Measurements from ENCODE around the gene UPK3A.
"Not testable (repeated sequence)": the region's sequence is repeated elsewhere in the genome, so short reads cannot be mapped to it uniquely, and the experiment has no call there.

The UPK3A gene

DNA sequence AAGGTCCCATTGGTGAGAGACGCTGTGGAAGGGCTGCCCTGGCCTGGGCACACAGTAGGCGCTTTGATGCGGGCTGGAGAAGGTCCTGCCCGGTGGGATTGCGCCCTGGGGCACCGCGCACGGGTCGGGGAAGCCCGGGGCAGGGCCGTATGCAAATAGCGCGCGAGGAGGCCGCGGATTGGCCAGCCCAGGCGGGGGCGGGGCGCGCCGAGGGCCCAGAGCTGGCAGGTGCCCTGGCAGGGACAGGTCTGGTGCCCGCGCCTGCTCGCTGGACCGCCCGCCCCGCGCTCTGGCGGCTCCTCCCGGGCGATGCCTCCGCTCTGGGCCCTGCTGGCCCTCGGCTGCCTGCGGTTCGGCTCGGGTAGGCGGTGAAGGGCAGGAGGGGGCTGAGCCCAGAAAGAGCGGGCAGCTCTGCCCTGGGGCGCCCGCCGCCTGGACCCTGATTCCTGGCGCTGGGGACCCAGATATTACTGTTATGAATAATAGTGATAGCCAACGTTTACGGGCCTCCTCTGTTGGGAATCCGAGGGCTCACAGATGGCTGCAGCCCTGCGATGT is at the start of gene UPK3A:
TSS of gene UPK3A (plus strand) at position 245 of the 558 bp plus-strand sequence. CDS start at position 310, 65 bp downstream.
- FAIRE-seq: no peak

- no peak for FAIRE-seq
These were observed 49.5 kb upstream of the UPK3A start for GRCh38 chr22:45235101-45235777.

GRCh38 chr22:45235851-45236342 is 48.9 kb upstream of the UPK3A start:
- FAIRE-seq: no peak

- FAIRE-seq: no peak
These were observed 47.4 kb upstream of the UPK3A start for GRCh38 chr22:45237065-45237990.

- FAIRE-seq: no peak
These were observed 46.4 kb upstream of the UPK3A start for GRCh38 chr22:45238076-45238956.

DNA sequence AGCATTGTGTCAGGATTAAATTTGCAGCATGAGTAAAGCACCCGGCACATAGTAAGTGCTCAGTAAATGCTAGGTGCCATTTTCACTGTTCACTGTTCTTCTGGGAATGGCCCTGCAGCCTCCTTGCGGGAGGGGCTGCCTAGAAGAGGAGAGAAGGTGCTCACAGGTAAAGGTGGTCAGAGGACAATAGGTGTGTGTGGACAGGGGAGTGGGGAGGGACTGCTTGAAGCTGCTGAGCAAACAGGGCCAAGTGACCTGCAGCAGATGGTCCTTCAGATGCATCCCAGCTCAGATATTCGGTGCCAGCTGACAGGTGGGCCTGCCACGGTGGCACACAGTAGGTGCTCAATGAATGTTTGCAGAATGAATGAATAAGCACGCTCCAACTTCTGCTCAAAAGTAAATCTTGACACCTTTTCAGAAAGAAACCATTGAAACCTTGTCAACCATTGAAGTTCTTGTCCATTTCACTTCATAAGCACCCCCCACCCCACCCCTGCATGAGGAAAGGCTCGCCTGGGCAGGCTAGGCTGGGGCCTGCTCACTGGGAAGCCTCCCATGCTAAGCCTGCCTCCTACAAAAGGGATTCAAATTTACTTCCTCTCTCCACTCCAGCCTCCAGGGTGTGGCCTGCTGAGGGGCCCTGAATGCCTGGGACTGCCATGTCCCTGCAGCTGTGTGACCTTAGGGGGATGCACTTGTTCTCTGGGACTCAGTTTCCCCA is 45.6 kb upstream of the UPK3A start:
- FAIRE-seq: no peak

- no peak for FAIRE-seq
These were observed 45.1 kb upstream of the UPK3A start for GRCh38 chr22:45239681-45240051.

DNA sequence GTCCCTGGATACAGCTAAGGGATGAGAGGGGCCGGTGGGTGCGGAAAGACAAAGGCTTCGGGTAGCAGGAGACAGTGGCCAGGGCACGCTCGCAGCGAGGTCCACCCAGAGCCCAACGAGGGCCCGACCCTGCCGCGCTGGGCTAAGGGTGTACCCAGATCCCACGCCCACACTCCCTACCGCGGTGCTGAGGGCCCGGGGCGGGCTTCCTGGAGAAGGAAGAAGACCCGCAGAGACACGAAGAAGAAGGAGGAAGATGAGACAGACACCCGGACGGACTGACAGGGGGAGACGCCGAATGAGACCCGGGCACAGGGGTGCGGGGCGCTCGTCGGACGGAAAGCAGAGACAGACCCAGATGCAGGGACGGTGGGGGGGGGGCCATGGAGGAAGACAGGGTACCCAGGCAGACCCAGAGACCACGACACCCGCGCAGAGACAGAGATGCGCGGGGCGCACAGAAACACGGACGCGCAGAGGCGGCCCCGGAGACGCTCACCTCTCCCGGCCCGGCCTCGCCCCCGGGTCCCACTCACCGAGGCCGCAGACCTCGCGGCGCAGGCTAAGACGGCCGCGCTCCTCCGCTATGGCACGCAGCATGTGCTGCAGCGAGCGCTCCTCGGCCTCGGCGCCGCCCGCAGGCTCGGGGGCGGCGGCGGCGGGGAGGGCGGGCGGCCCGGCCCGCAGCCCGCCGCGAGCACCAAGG is 44.5 kb upstream of the UPK3A start:
- no peak for FAIRE-seq

- no peak for FAIRE-seq
These were observed 43.7 kb upstream of the UPK3A start, which contains the start of gene KIAA0930 for GRCh38 chr22:45240810-45241631. Gene KIAA0930 (minus strand): TSS chr22:45240894. CDS start chr22:45240703, 191 bp downstream.

DNA sequence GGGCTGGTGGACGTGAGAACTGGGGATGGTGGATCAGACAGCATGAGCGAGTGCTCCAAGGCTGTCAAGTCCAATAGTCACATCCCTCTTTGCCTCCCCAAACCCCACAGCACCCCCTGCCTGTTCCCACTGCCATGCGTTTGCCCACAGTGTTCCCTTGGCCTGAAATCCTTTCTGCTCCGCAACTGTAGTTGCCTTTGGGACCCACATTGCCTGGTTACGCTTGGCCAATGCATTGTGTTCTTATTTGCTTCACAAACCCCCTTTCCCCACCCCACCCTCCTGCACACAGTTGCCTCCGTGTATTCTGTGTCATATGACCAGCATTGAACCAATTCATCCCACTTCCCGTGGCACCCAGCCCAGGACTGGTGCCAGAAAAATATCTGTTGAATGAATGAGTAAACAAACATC is 42.0 kb upstream of the UPK3A start:
- no peak for FAIRE-seq

DNA sequence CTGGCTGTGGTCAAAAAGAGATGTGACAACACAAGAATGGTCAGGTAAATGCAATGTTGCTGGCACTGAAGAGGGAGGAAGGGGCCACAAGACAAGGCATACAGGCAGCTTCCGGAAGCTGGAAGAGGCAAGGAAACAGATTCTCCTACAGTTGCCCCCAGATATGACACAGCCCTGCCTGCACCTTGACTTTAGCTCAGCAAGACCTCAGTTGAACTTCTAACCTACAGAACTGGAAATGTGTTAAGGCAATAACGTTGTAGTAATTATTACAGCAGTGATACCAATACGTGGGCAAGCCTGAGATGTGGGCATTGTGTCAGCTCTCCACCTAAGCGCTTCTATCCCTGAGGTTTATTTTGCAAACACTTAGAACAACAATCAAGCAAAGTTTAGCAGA is 39.8 kb upstream of the UPK3A start:
- no peak for FAIRE-seq

DNA sequence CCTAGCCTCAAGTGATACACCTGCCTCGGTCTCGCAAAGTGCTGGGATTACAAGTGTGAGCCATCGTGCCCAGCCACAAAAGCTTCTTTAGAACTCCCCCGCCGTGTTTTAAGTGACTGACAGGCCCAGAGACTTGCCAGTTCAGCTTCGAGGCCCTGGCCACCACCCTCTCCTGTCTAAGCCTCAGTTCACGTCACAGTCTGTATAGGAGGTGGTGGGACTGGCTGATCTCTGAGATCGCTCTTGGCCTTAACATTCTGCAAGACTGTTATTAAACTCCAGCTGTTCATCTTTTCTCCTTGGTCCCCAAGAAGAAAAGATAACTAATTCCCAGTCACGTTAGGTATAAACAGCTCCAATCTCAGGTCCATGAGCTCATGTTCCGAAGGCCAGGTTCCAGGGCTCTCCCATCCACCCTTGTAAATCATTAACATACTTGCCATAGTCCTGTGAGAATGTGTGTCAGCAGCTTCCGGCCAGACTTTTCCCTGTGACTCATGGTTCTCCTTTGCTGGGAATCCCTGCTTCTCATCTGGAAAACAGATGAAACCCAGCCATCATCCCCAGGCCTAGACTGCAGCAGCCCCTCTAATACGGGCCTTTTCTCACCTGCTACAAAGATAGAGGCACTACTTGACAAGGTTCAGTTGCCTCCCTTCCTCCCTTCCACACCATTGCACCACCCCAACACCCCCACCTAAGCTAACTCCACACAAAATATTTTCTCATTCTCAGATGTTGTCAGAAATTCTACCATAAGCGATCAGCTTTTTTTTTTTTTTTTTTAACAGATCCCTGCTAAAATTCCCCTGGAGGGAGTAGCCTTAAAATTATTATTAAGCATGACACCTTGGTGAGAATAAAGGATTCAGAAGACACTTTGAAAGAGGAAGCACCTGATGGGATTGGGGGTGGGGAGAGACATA is 38.4 kb upstream of the UPK3A start:
- FAIRE-seq: no peak

DNA sequence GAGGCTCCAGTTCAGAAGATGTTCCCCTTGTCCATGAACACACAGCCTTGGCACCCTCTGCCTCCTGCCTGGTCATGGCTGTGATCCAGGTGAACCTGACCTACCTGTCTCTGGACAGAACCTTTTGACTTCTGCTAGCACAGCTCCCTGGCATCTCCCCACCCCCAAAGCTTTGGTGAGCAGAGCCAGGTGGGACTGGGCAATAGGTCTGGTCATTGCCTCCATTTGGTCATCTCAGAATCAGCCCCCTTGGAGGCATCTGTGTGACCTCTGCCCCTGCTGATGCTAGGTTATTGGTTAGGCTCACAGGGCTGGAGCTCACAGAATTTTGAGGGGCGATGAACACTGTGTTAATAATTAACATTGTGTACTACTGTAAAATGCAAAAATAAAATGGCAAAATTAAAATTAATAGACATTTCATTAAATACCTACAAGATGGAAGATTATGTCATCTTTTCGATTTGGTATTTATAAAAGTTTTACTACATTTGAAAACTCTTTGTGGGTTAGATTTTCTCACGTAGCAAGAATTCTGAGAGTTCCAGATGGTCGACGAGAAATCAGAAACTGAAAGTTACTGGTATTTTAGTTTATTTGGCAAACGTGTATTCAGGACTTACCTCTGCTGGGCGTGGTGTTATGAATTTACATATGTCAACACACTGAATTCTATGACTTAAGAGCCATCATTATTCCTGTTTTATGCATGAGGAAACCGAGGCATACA is 35.8 kb upstream of the UPK3A start:
- no peak for FAIRE-seq

DNA sequence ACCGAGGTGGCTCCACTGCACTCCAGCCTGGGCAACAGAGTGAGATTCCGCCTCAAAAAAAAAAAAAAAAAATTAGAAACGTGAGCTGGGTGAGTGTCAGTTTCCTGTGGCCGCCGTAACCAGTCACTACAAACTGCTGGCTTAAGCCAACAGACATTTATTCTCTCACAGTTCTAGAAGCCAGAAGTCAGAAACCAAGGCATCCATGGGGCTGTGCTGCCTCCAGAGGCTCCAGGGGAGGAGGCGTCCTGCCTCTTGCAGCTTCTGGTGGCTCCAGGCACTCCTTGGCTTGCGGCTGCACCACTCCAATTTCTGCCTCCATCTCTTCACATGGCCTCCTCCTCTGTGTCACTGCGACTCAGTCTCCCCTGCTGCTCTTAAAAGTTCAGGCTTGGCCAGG is 32.9 kb upstream of the UPK3A start:
- no peak for FAIRE-seq

DNA sequence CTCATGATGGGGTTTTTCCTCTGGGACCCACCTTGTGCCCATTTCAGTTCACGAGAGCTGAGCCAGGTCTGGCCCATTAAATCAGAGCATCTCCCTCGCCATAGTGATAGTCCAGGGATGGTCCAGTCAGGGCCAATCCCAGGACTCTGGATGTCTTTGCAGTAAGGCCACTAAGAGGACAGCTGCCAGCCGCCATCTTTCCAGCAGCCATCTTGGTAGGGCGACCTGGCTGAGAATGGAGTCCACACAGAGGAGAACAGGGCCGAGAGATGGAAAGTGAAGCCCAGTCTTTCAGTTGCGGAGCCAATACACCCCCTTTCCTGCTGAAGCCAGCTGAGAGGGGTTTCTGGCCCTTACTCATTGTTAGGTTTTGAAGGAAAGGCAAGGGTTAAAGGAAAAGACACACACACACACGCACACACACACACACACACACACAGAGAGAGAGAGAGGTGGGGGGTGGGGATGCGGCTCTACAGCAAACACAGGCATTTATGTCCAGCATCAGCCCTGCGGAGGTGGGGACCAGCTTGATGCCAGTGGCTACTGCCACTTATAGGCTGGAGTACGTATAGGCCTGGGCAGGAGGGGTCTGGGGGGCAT is 31.6 kb upstream of the UPK3A start:
- FAIRE-seq: no peak

GRCh38 chr22:45254388-45254787 is 30.4 kb upstream of the UPK3A start:
- no peak for FAIRE-seq

DNA sequence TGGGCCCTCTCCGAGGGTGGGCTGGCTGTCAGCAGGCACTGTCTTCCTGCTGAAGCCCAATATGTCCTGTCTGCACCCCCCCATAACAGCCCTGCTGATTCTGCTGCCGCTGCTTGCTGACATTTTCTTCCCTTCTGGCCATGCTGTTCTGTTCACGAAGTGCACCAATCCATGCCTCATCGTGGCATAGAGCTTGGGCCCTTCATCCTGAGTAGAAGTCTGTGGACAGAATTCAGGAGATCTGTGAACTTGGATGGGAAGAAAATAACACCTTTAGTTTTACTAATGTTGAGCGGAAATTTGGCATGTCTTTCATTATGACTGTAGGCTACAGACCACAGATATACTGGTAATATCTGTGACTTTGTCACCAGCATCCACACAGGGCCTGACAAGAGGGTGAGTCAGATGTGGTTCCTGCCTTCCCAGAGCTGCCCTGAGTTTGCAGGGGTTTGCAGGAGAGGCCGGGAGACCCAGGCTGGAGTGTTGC is 29.9 kb upstream of the UPK3A start:
- no peak for FAIRE-seq

DNA sequence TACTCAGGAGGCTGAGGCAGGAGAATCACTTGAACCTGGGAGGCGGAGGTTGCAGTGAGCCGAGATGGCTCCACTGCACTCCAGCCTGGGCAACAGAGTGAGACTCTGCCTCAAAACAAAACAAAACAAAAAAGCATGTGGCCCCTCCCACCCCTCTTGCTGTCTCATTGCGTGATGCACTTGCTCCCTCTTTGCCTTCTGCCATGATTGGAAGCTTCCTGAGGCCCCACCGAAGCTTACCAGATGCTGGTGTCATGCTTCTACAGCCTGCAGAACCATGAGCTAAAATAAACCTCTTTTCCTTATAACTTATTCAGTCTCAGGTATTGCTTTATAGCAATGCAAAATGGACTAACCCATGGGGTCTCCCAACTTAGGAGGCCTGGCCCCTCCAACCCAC is 26.8 kb upstream of the UPK3A start:
- not testable (repeated sequence) for FAIRE-seq
